IMR-90 (cell line): ENCODE measurements around the gene SRRM1. TPM values are rescaled to one million over a fixed set of nuclear protein-coding genes. Genes with fewer than 3 reads are reported as not detected.

Experiments
- ATAC-seq: fragments of 200-7000 bp; cut with Tn5 transposase; 2 replicates; pipeline ENCODE4 v1.9.1; 2020; ENCODE audit warnings: low read depth, mild to moderate bottlenecking, moderate library complexity
- BruUV-seq: library from RNA; stranded (reverse); fragments of 400-500 nt; replicated peaks from 2 replicates; lab custom pipeline; 2021; lab: Mats Ljungman, UMichigan
- CTCF ChIA-PET: fragments of 300-600 bp; formaldehyde crosslinking; extraction: SDS; loops from one replicate; lab custom pipeline; 2021; ENCODE audit warnings: antibody characterized with exemption; lab: Yijun Ruan, JAX
- POLR2A ChIA-PET: fragments of 300-600 bp; sonication (Branson Sonifier 250); formaldehyde crosslinking; loops from one replicate; lab custom pipeline; 2022; ENCODE audit warnings: antibody characterized with exemption; ENCODE audit not compliant: unreplicated experiment; lab: Charles Lee
- DNase-seq: peaks from one replicate; pipeline ENCODE4 v3.0.0; 2013
- H2AFZ ChIP-seq: replicated peaks from 2 replicates; pipeline ENCODE3; 2013; ENCODE audit warnings: low read length, mild to moderate bottlenecking; ENCODE audit not compliant: poor library complexity
- H2AK5ac ChIP-seq: 2 replicates; pipeline ENCODE4 v1.6.1; 2013; ENCODE audit warnings: low read depth, low read length, inconsistent platforms
- H2AK9ac ChIP-seq: replicated peaks from 2 replicates; pipeline ENCODE3; 2013; ENCODE audit warnings: mild to moderate bottlenecking, low read depth, low read length, moderate library complexity; ENCODE audit not compliant: poor library complexity
- H2BK120ac ChIP-seq: 2 replicates; pipeline ENCODE4 v1.6.1; 2013; ENCODE audit warnings: low read depth, low read length, inconsistent platforms
- H2BK15ac ChIP-seq: 3 replicates; pipeline ENCODE4 v1.6.1; 2013; ENCODE audit warnings: low read depth, low read length, inconsistent platforms
- H2BK20ac ChIP-seq: 2 replicates; pipeline ENCODE4 v1.6.1; 2013; ENCODE audit warnings: low read depth, mild to moderate bottlenecking, inconsistent platforms, low read length, moderate library complexity
- H2BK5ac ChIP-seq: 2 replicates; pipeline ENCODE4 v1.6.1; 2013; ENCODE audit warnings: mild to moderate bottlenecking, low read depth, low read length, inconsistent platforms; ENCODE audit not compliant: poor library complexity, severe bottlenecking
- H3K14ac ChIP-seq: replicated peaks from 2 replicates; pipeline ENCODE4 v1.6.1; 2013; ENCODE audit warnings: low read depth, low read length, inconsistent platforms
- H3K18ac ChIP-seq: 2 replicates; pipeline ENCODE4 v1.6.1; 2013; ENCODE audit warnings: low read depth, low read length, control low read depth
- H3K23ac ChIP-seq: 2 replicates; pipeline ENCODE4 v1.6.1; 2013; ENCODE audit warnings: low read depth, low read length, inconsistent platforms
- H3K27ac ChIP-seq: 2 replicates; pipeline ENCODE4 v1.5.1; 2013; ENCODE audit warnings: mild to moderate bottlenecking, control low read depth, low read length; ENCODE audit not compliant: insufficient read depth
- H3K27me3 ChIP-seq: 2 replicates; pipeline ENCODE4 v1.6.1; 2013; ENCODE audit warnings: low read length; ENCODE audit not compliant: control insufficient read depth, insufficient read depth
- H3K36me3 ChIP-seq: 2 replicates; pipeline ENCODE4 v1.6.1; 2013; ENCODE audit warnings: low read length, mixed read lengths; ENCODE audit not compliant: control insufficient read depth, insufficient read depth
- H3K4ac ChIP-seq: 2 replicates; pipeline ENCODE4 v1.6.1; 2013; ENCODE audit warnings: low read depth, low read length, inconsistent platforms
- H3K4me1 ChIP-seq: 2 replicates; pipeline ENCODE4 v1.6.1; 2013; ENCODE audit warnings: low read length, mixed read lengths; ENCODE audit not compliant: control insufficient read depth, insufficient read depth
- H3K4me2 ChIP-seq: 2 replicates; pipeline ENCODE4 v1.6.1; 2013; ENCODE audit warnings: low read depth, mild to moderate bottlenecking, control low read depth, low read length, moderate library complexity
- H3K4me3 ChIP-seq: 2 replicates; pipeline ENCODE4 v1.5.1; 2013; ENCODE audit warnings: low read depth, mild to moderate bottlenecking, control low read depth, low read length, moderate library complexity; ENCODE audit not compliant: insufficient read depth
- H3K56ac ChIP-seq: 2 replicates; pipeline ENCODE4 v1.6.1; 2013; ENCODE audit warnings: low read length, inconsistent platforms; ENCODE audit not compliant: insufficient read depth; ENCODE audit errors: extremely low read depth
- H3K79me1 ChIP-seq, 2 experiments: 2 replicates each; pipeline ENCODE4 v1.6.1; 2013; ENCODE audit warnings: low read length in 2 of 2, inconsistent platforms in 1 of 2, low read depth in 1 of 2
- H3K9ac ChIP-seq: 2 replicates; pipeline ENCODE4 v1.6.1; 2013; ENCODE audit warnings: low read depth, low read length, control low read depth
- H3K9me1 ChIP-seq: 2 replicates; pipeline ENCODE4 v1.6.1; 2013; ENCODE audit warnings: low read length, inconsistent platforms; ENCODE audit not compliant: insufficient read depth
- H3K9me3 ChIP-seq: 2 replicates; pipeline ENCODE4 v1.6.1; 2013; ENCODE audit warnings: low read length; ENCODE audit not compliant: control insufficient read depth, insufficient read depth
- H4K20me1 ChIP-seq: 2 replicates; pipeline ENCODE4 v1.6.1; 2013; ENCODE audit warnings: low read length, inconsistent platforms; ENCODE audit not compliant: insufficient read depth
- H4K5ac ChIP-seq: 2 replicates; pipeline ENCODE4 v1.6.1; 2013; ENCODE audit warnings: mild to moderate bottlenecking, low read depth, low read length, control low read depth
- H4K8ac ChIP-seq, 2 experiments: 2 replicates each; pipeline ENCODE4 v1.6.1; 2013; ENCODE audit warnings: low read depth in 2 of 2, low read length in 2 of 2, control low read depth in 1 of 2, inconsistent platforms in 1 of 2
- H4K91ac ChIP-seq: 2 replicates; pipeline ENCODE4 v1.6.1; 2013; ENCODE audit warnings: low read depth, low read length, inconsistent platforms; ENCODE audit not compliant: insufficient read depth
- BHLHE40 ChIP-seq: fragments of 150-350 bp; IDR thresholded peaks from 2 replicates; pipeline ENCODE4 v1.6.1; 2016; ENCODE audit warnings: mild to moderate bottlenecking, low read depth, low read length
- CEBPB ChIP-seq: IDR thresholded peaks from 2 replicates; pipeline ENCODE4 v1.6.1; 2012; ENCODE audit warnings: low read depth, low read length, improper control_type of control experiment
- CHD1 ChIP-seq: IDR thresholded peaks from 2 replicates; pipeline ENCODE4 v1.6.1; 2012; ENCODE audit warnings: low read depth, low read length, improper control_type of control experiment
- CTCF ChIP-seq: conservative IDR thresholded peaks from 2 replicates; pipeline ENCODE4 v1.5.1; 2012; ENCODE audit warnings: mild to moderate bottlenecking, low read depth, low read length, improper control_type of control experiment
- ELK1 ChIP-seq: fragments of 150-350 bp; IDR thresholded peaks from 2 replicates; pipeline ENCODE4 v1.6.1; 2016; ENCODE audit warnings: low read depth, mild to moderate bottlenecking, low read length, moderate library complexity, borderline replicate concordance
- FOS ChIP-seq: fragments of 150-350 bp; IDR thresholded peaks from 2 replicates; pipeline ENCODE4 v1.6.1; 2016; ENCODE audit warnings: low read depth, low read length
- MAFK ChIP-seq: IDR thresholded peaks from 2 replicates; pipeline ENCODE4 v1.6.1; 2012; ENCODE audit warnings: low read depth, low read length, improper control_type of control experiment
- MAZ ChIP-seq: IDR thresholded peaks from 2 replicates; pipeline ENCODE4 v1.6.1; 2012; ENCODE audit warnings: low read depth, mild to moderate bottlenecking, low read length, improper control_type of control experiment, moderate library complexity, borderline replicate concordance
- MXI1 ChIP-seq: IDR thresholded peaks from 2 replicates; pipeline ENCODE4 v1.6.1; 2012; ENCODE audit warnings: low read depth, mild to moderate bottlenecking, low read length, moderate library complexity, borderline replicate concordance
- NFE2L2 ChIP-seq: fragments of 150-350 bp; IDR thresholded peaks from 2 replicates; pipeline ENCODE4 v1.6.1; 2016; ENCODE audit warnings: low read depth, mild to moderate bottlenecking, low read length
- RAD21 ChIP-seq: IDR thresholded peaks from 2 replicates; pipeline ENCODE4 v1.6.1; 2012; ENCODE audit warnings: low read length, improper control_type of control experiment
- RFX5 ChIP-seq: IDR thresholded peaks from 2 replicates; pipeline ENCODE4 v1.8.0; 2012; ENCODE audit warnings: low read depth, mild to moderate bottlenecking, low read length, moderate library complexity
- USF2 ChIP-seq: fragments of 150-350 bp; IDR thresholded peaks from 2 replicates; pipeline ENCODE4 v1.6.1; 2017; ENCODE audit warnings: mild to moderate bottlenecking, antibody characterized with exemption, low read length, low read depth
- WGBS, 2 experiments: methylation state at CpG; one replicate each; pipeline versions ENCODE4 v1.1.5 to v1.1.7; 2013; ENCODE audit warnings: missing lambda C conversion rate in 2 of 2; ENCODE audit not compliant: insufficient read length in 1 of 2; ENCODE audit errors: extremely low coverage in 2 of 2; 5-methylcytosine and 5-hydroxymethylcytosine counted together
- dilution Hi-C: fragments of 300-500 bp; cut with HindIII; formaldehyde crosslinking; loops from one replicate; pipeline ENCODE4 v1.14.3; 2018; ENCODE audit warnings: low sequenced_read_pairs; ENCODE audit not compliant: unreplicated experiment
- in situ Hi-C: fragments of 300-500 bp; cut with MboI; formaldehyde crosslinking; loops from 3 replicates; pipeline ENCODE4 v1.14.3; 2019; ENCODE audit warnings: low sequenced_read_pairs, inconsistent platforms, mixed read lengths
- intact Hi-C: fragments of 100-400 bp; cut with micrococcal nuclease; formaldehyde crosslinking; loops from 2 replicates; pipeline ENCODE4 v1.10.0; 2022
- polyA plus RNA-seq, 3 experiments: library from polyadenylated mRNA; depleted of rRNA; stranded (reverse); fragments of >200 nt; gene quantifications; 2 replicates each; pipeline ENCODE4 v1.2.3, GENCODE V29; 2012; ENCODE audit warnings: low replicate concordance in 1 of 3
- total RNA-seq: library from RNA; depleted of rRNA; stranded (reverse); fragments of >200 nt; gene quantifications from 2 replicates; pipeline ENCODE4 v1.2.3, GENCODE V29; 2012

Gene SRRM1
- total and polyA plus RNA-seq, 2 of the 4 experiments (the other 2 are of a cell fraction), result 13.6 to 94.1 TPM

- peaks cover 5% of the 10 kb centered on the region for H3K4me1 ChIP-seq
- peak overlapping the region; percentile 80 for H2AK9ac ChIP-seq
- BruUV-seq, result no TSS peak
- no peaks in the 10 kb centered on the region for H4K20me1 ChIP-seq
- no peak overlapping the region for H3K27ac ChIP-seq
- POLR2A ChIA-PET, result no interaction called here
- H3K9ac ChIP-seq, result no peak overlapping the region
- H3K14ac ChIP-seq, result peak overlapping the region; percentile 92
- no peaks in the 10 kb centered on the region for H3K27me3 ChIP-seq
- H2BK15ac ChIP-seq, result peak overlapping the region; percentile 2; the same call in 1 of the 3 replicates
- H3K18ac ChIP-seq, result peak overlapping the region; percentile 31; the same call in 1 of the 2 replicates
- no peak overlapping the region for H3K4me3 ChIP-seq
- CTCF ChIA-PET, result interaction anchor here (0.5 to 3.1 kb wide), 20 partner anchors 8 to 147 kb away, joined by 3 to 24 read pairs (median 4); partner anchors contain the start of gene CLIC4
- peak overlapping the region; percentile 68; the same call in 1 of the 2 replicates for H2BK120ac ChIP-seq
- H3K36me3 ChIP-seq, result no peaks in the 10 kb centered on the region
- H2AFZ ChIP-seq, result peak overlapping the region; percentile 92
- H3K56ac ChIP-seq, result 0 out of 2 replicates have a peak overlapping the region, but pooled peaks have one; percentile 5
- H2BK5ac ChIP-seq, result peak overlapping the region; percentile 31
- H4K91ac ChIP-seq, result peak overlapping the region; percentile 68; the same call in 1 of the 2 replicates
- DNase-seq (peak; percentile 61), ATAC-seq (peak; percentile 88)
- 61% methylated on average over 8 of the region's 13 CpGs; no CpG with 5 or more reads in 1 of the 2 experiments for WGBS, 2 experiments
- no peaks in the 10 kb centered on the region for H3K9me3 ChIP-seq
- dilution Hi-C loops, result no loop called here
- in situ Hi-C loops, result no loop called here
- peaks cover 6% of the 10 kb centered on the region; the same call in 1 of the 2 replicates for H3K9me1 ChIP-seq
- peak overlapping the region; percentile 89 for H2BK20ac ChIP-seq
- peak overlapping the region; percentile 91 for H2AK5ac ChIP-seq
- peak overlapping the region; percentile 75 for H4K5ac ChIP-seq
- H3K4me2 ChIP-seq, result peak overlapping the region; percentile 34; the same call in 1 of the 2 replicates
- H3K4ac ChIP-seq, result peak overlapping the region; percentile 93
- intact Hi-C loops, result loop anchor here (1.0 to 2.0 kb wide), 2 partner anchors 58 to 142 kb away; no protein-coding TSS in a partner anchor
- H4K8ac ChIP-seq, result peak overlapping the region in 1 of 2 experiments; percentile 80; a peak in 1 of 4 replicates
- H3K23ac ChIP-seq, result peak overlapping the region; percentile 46; the same call in 1 of the 2 replicates
- peaks cover 6 to 18% of the 10 kb centered on the region in 2 experiments; a peak in 3 of 4 replicates for H3K79me1 ChIP-seq
- TF ChIP-seq CEBPB, result no peak
- TF ChIP-seq MAZ, result peak; percentile 51; the same call in 1 of the 2 replicates
- TF ChIP-seq RAD21, result peak; percentile 98
- TF ChIP-seq MXI1, result 0 out of 2 replicates have a peak, but pooled peaks have one; percentile 36
- TF ChIP-seq ELK1, result no peak
- no peak for TF ChIP-seq MAFK
- TF ChIP-seq CTCF, result peak; percentile 92
- TF ChIP-seq NFE2L2, result no peak
- TF ChIP-seq USF2, result no peak
- TF ChIP-seq FOS, result no peak
- TF ChIP-seq RFX5, result no peak
- no peak for TF ChIP-seq CHD1
- TF ChIP-seq BHLHE40, result no peak
Observed at GRCh38 chr1:24688621-24689195, 45.6 kb downstream of the SRRM1 start.
